Measurements from ENCODE around the gene RELL1.

Gene RELL1

DNA sequence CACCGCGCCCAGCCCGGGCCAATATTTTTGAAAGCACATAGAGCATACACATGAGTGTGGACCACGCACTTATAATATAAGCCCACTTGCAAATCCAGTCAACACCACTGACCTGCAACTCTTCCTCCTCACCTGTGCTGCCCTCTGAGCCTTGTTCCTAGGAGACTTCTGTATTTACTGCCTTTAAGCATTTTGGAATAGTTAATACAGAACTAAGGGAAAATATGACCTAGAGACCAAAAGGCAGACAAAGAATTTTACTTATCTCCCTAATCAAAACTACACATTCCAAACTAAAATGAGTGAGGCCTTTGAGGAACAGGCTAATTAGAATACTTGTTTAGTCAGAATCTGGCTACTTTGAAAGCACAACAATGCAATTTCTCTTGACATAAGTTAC is 89.1 kb downstream of the RELL1 start:
- TF ChIP-seq POLR2AphosphoS5 (IDR thresholded peaks at IDR 0.05; ENCODE audit: low read depth, low read length) = no peak
- no peak for TF ChIP-seq SPI1 (IDR thresholded peaks at IDR 0.05; ENCODE audit: low read depth, low read length)
- TF ChIP-seq POU2F2 (IDR thresholded peaks at IDR 0.05; ENCODE audit: low read depth, low read length) = no peak
- no peak for TF ChIP-seq PAX5 (IDR thresholded peaks at IDR 0.05; ENCODE audit: insufficient read depth, low read length, severe bottlenecking)
- FAIRE-seq (no peak), DNase-seq (ENCODE audit: insufficient read length, low spot score) (no peak)

DNA sequence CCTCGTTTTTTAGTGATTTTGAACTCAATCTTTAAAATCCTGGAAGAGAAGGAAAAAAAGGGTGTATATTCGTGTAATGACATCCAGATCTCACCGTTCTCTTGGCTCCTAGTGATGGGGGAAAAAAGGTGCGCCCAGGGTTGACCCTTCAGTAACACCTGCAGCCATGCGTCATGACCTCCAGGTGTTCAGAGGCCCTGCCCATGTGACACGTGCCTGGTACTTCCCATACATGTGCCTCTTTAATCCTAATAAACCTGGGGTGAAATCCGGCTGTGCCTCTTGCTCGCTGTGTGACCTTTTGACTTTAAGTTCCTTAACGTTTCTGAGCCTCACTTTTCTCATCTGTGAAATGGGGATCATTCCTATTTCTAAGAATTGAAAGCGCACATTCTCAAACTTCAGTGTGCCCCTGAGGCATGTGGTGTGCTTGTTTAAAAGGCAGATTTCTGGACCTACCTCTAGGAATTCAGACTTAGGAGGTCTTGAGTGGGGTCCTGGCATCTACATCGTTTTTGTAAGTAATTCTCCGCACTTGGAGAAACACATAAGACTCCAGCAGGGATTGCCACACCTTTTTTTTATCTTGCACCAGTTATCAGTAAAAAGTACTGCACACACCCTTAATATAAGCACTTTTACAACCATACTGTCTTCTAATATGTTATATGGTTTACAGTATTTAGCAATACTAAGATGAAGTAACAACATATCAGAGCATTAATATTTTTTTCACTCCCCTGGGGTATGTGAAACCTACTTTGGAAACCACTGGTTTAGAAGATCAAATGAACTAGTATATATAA is 90.1 kb downstream of the RELL1 start:
- TF ChIP-seq SPI1 (IDR thresholded peaks at IDR 0.05; ENCODE audit: low read depth, low read length) (no peak), POLR2AphosphoS5 (IDR thresholded peaks at IDR 0.05; ENCODE audit: low read depth, low read length) (no peak), POU2F2 (IDR thresholded peaks at IDR 0.05; ENCODE audit: low read depth, low read length) (no peak), TAF1 (IDR thresholded peaks at IDR 0.05; ENCODE audit: low read depth, low read length) (no peak), POLR2A (IDR thresholded peaks at IDR 0.05; ENCODE audit: low read depth, low read length) (no peak), PAX5 (IDR thresholded peaks at IDR 0.05; ENCODE audit: insufficient read depth, low read length, severe bottlenecking) (no peak)
- no peak for FAIRE-seq
- DNase-seq (ENCODE audit: insufficient read length, low spot score) = no peak

DNA sequence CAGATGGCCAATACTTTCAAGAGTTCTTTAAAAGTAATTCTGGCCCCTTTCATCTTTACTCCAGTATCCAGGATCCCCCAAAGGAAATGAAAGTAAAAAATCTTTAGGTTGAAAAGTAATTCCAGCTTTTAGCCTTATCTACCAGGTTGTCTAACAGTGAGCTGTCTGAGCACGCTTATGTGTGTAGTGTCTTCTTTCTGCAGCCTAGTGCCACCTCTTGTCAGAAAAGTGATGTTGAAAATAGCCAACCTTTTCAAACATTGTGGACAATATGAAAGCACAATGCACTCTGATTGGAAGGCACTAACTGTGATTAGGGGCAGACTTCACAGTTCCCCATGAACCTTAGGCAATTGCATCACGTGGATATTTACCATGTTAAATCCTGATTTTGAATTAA is 92.1 kb downstream of the RELL1 start:
- FAIRE-seq (no peak), DNase-seq (ENCODE audit: insufficient read length, low spot score) (no peak)
- no peak for TF ChIP-seq SPI1 (IDR thresholded peaks at IDR 0.05; ENCODE audit: low read depth, low read length)
- TF ChIP-seq POLR2AphosphoS5 (IDR thresholded peaks at IDR 0.05; ENCODE audit: low read depth, low read length) = no peak
- TF ChIP-seq POU2F2 (IDR thresholded peaks at IDR 0.05; ENCODE audit: low read depth, low read length) = no peak
- no peak for TF ChIP-seq TAF1 (IDR thresholded peaks at IDR 0.05; ENCODE audit: low read depth, low read length)
- TF ChIP-seq PAX5 (IDR thresholded peaks at IDR 0.05; ENCODE audit: insufficient read depth, low read length, severe bottlenecking) = no peak

DNA sequence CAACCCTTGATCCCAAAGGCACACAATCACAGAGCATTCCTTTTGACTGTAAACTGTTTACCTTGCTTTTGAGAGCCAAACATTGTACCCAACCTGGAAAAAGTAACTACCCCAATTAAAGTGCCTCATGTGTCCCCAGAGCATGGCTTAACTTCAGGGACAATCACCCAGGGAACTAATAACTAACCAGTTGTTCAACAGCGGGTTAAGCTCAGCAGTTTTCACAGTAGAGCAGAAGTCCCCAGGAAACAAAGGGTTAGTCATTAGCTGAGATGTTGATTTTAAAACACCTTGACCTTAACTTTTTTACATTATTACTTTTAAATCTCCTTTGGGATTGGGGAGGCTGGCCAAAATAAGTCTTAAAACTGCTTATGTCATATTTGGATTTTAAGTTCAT is 94.8 kb downstream of the RELL1 start:
- FAIRE-seq (no peak), DNase-seq (ENCODE audit: insufficient read length, low spot score) (no peak)
- TF ChIP-seq TAF1 (IDR thresholded peaks at IDR 0.05; ENCODE audit: low read depth, low read length) = no peak
- TF ChIP-seq POLR2A (IDR thresholded peaks at IDR 0.05; ENCODE audit: low read depth, low read length) = no peak
- TF ChIP-seq SPI1 (IDR thresholded peaks at IDR 0.05; ENCODE audit: low read depth, low read length) = no peak
- TF ChIP-seq POLR2AphosphoS5 (IDR thresholded peaks at IDR 0.05; ENCODE audit: low read depth, low read length) = no peak
- TF ChIP-seq PAX5 (IDR thresholded peaks at IDR 0.05; ENCODE audit: insufficient read depth, low read length, severe bottlenecking) = no peak
- TF ChIP-seq POU2F2 (IDR thresholded peaks at IDR 0.05; ENCODE audit: low read depth, low read length) = no peak

DNA sequence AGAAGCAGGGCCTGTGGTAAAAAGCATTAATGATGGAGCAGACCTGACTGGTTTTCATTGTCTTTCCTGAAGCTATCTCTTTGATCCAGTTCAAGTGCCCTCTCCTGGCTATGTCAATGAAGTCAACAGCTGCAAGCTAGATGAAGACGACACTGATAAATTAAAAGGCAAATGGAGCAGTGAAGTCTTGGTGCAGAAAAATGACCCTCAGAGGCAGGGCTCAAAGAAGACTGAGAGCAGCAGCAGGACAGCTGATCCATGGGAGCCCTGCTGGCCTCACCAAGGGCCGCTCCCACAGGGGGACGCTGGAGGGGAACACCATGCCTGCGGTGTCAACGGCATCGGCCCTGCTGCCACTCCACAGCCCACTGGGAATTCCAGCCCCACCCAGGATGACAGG is 96.2 kb downstream of the RELL1 start:
- no peak for TF ChIP-seq PAX5 (IDR thresholded peaks at IDR 0.05; ENCODE audit: insufficient read depth, low read length, severe bottlenecking)
- no peak for FAIRE-seq
- DNase-seq (ENCODE audit: insufficient read length, low spot score) = no peak

DNA sequence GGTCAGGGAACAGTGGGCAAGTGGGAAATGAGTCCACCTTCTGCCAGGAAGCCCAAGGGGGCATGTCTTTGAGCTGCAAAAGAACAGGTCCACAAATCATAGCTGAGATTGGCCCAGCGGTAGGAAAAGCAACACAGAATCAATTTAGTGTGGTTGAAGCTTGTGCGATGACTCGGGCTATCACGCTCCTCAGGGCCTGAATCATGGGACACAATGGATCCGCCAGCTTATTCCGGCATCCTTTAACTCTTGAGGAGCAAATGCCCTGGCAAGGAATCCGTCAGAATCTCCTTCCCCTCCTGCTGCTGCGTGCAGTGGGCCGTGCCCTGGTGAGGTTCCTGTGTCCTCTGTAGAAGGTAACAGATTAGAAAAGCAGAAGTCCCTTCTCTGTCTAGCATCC is 98.0 kb downstream of the RELL1 start:
- TF ChIP-seq PAX5 (IDR thresholded peaks at IDR 0.05; ENCODE audit: insufficient read depth, low read length, severe bottlenecking) = no peak
- TF ChIP-seq POLR2AphosphoS5 (IDR thresholded peaks at IDR 0.05; ENCODE audit: low read depth, low read length) = no peak
- no peak for TF ChIP-seq SPI1 (IDR thresholded peaks at IDR 0.05; ENCODE audit: low read depth, low read length)
- TF ChIP-seq TAF1 (IDR thresholded peaks at IDR 0.05; ENCODE audit: low read depth, low read length) = no peak
- TF ChIP-seq POLR2A (IDR thresholded peaks at IDR 0.05; ENCODE audit: low read depth, low read length) = no peak
- TF ChIP-seq POU2F2 (IDR thresholded peaks at IDR 0.05; ENCODE audit: low read depth, low read length) = no peak
- FAIRE-seq (no peak), DNase-seq (ENCODE audit: insufficient read length, low spot score) (no peak)

DNA sequence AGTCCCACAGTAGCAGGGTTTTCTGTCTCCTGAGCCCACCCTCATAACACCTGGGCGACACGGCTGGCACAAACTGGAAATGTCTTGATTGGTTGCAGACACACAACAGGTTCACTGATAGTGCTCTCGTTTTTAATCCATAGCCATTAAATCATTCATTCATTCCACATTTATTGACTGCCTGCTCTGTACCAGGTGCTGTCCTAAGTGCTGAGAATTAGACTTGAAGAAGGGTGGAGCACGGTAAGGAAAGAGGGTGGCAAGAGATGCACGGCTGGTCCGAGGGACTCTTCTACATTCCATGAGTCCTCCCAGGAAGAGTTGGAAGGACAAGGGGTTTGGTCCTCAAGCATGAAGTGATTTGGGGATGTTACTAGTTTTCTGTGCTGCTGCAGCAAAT is 100.0 kb downstream of the RELL1 start:
- DNase-seq (ENCODE audit: insufficient read length, low spot score) (no peak), FAIRE-seq (no peak)
- TF ChIP-seq PAX5 (IDR thresholded peaks at IDR 0.05; ENCODE audit: insufficient read depth, low read length, severe bottlenecking) (no peak), TAF1 (IDR thresholded peaks at IDR 0.05; ENCODE audit: low read depth, low read length) (no peak), POU2F2 (IDR thresholded peaks at IDR 0.05; ENCODE audit: low read depth, low read length) (no peak), POLR2AphosphoS5 (IDR thresholded peaks at IDR 0.05; ENCODE audit: low read depth, low read length) (no peak), POLR2A (IDR thresholded peaks at IDR 0.05; ENCODE audit: low read depth, low read length) (no peak), SPI1 (IDR thresholded peaks at IDR 0.05; ENCODE audit: low read depth, low read length) (no peak)

DNA sequence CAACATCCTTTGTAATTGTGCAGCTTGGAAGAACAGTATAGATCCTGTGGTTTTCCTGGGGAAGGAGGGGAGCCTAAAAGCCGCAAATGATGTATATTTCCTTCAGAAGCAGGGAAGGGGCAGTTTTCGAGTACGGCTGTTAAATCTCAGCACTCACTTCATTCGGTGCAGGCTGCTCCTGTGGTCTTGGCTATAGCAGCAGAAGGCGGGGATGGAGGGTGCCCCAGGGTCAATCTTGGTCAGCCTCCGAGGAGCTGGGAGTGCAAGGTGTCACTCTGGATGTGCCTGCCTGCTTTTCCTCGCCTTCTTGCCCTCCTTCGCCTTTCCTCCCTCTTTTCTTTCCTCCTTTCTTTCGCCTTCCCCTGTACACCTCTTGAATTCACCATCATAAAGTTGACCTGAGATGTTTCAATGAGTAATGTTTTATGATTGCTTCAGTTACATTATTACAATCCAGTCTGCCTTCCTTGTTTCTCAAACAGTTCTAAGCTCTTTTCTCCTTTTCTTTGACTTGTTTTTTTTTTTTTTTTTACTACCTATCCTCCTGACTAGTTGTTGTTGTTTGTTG is 101.6 kb downstream of the RELL1 start:
- FAIRE-seq (no peak), DNase-seq (ENCODE audit: insufficient read length, low spot score) (no peak)
- TF ChIP-seq POU2F2 (IDR thresholded peaks at IDR 0.05; ENCODE audit: low read depth, low read length) = no peak
- TF ChIP-seq POLR2A (IDR thresholded peaks at IDR 0.05; ENCODE audit: low read depth, low read length) = no peak

DNA sequence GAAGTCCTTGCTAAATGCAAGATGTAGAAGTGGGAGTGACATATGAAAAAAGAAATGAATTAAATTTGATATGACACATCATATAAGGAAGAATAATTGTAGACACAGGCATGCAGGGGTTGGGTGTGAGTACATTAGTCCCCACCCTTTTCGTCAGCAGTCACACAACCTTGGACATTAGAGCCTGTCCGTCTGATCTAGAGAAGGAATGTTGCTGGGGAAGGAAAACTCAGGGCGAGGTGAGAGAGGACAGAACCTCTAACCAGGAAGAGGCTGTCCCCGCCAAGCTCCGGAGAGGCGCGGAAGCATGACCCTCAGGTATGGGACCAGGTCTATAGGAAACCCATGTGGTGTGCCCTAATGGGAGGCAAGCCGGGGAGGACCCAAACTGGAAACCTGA is 102.1 kb downstream of the RELL1 start:
- FAIRE-seq (no peak), DNase-seq (ENCODE audit: insufficient read length, low spot score) (no peak)
- TF ChIP-seq POU2F2 (IDR thresholded peaks at IDR 0.05; ENCODE audit: low read depth, low read length) = no peak
- TF ChIP-seq TAF1 (IDR thresholded peaks at IDR 0.05; ENCODE audit: low read depth, low read length) = no peak
- no peak for TF ChIP-seq POLR2A (IDR thresholded peaks at IDR 0.05; ENCODE audit: low read depth, low read length)
- TF ChIP-seq PAX5 (IDR thresholded peaks at IDR 0.05; ENCODE audit: insufficient read depth, low read length, severe bottlenecking) = no peak
- no peak for TF ChIP-seq SPI1 (IDR thresholded peaks at IDR 0.05; ENCODE audit: low read depth, low read length)
- no peak for TF ChIP-seq POLR2AphosphoS5 (IDR thresholded peaks at IDR 0.05; ENCODE audit: low read depth, low read length)

DNA sequence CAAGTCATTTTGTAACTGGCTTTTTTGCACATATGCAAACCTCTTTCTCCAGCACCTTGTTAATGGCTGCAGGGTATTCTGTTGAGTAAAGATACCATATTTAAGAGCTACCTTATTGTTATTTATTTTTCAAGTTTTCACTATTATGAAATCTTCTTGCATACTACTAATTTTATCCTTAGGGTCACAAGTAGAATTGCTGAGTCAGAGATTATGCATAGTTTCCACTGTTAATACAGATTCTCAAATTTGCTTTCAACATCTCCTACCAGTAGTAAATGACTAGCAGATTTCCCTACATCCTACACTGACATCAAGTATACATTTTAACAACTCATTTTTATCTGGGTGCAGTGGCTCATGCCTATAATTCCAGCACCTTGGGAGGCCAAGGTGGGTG is 112.6 kb downstream of the RELL1 start:
- no peak for TF ChIP-seq PAX5 (IDR thresholded peaks at IDR 0.05; ENCODE audit: insufficient read depth, low read length, severe bottlenecking)
- TF ChIP-seq POLR2AphosphoS5 (IDR thresholded peaks at IDR 0.05; ENCODE audit: low read depth, low read length) = no peak
- no peak for TF ChIP-seq SPI1 (IDR thresholded peaks at IDR 0.05; ENCODE audit: low read depth, low read length)
- no peak for TF ChIP-seq TAF1 (IDR thresholded peaks at IDR 0.05; ENCODE audit: low read depth, low read length)
- no peak for TF ChIP-seq POLR2A (IDR thresholded peaks at IDR 0.05; ENCODE audit: low read depth, low read length)
- no peak for TF ChIP-seq POU2F2 (IDR thresholded peaks at IDR 0.05; ENCODE audit: low read depth, low read length)
- DNase-seq (ENCODE audit: insufficient read length, low spot score) (no peak), FAIRE-seq (no peak)
